ENCODE data around the gene DSE. TPM values are rescaled to one million over a fixed set of nuclear protein-coding genes. Genes with fewer than 3 reads are reported as not detected.
"Not testable (repeated sequence)": the region's sequence is repeated elsewhere in the genome, so short reads cannot be mapped to it uniquely, and the experiment has no call there.

The DSE gene
- 11.7 TPM for total RNA-seq

- DNase-seq (ENCODE audit: low spot score), result peak; percentile 73
- ATAC-seq, result peak; percentile 91
Observed at GRCh38 chr6:116370760-116371119, at the start of gene DSE. Gene DSE, plus strand, starts transcription at chr6:116370947. Its CDS starts 28,304 bp downstream, at chr6:116399251.

- not testable (repeated sequence) for DNase-seq (ENCODE audit: low spot score); ATAC-seq
Observed at GRCh38 chr6:116321933-116322332, 48.8 kb upstream of the DSE start.

- DNase-seq (ENCODE audit: low spot score) (no peak), ATAC-seq (no peak)
Observed at GRCh38 chr6:116323863-116324262, 46.9 kb upstream of the DSE start.

GRCh38 chr6:116325634-116326132 lies 45.1 kb upstream of the DSE start:
- ATAC-seq; DNase-seq (ENCODE audit: low spot score): not testable (repeated sequence)

GRCh38 chr6:116326181-116326671 lies 44.5 kb upstream of the DSE start:
- ATAC-seq (no peak), DNase-seq (ENCODE audit: low spot score) (no peak)

GRCh38 chr6:116326996-116327395 lies 43.8 kb upstream of the DSE start:
- no peak for ATAC-seq
- no peak for DNase-seq (ENCODE audit: low spot score)

- peak; percentile 36 for ATAC-seq
- DNase-seq (ENCODE audit: low spot score), result no peak
Observed at GRCh38 chr6:116327803-116328527, 42.8 kb upstream of the DSE start.

GRCh38 chr6:116328528-116328903 lies 42.2 kb upstream of the DSE start:
- DNase-seq (ENCODE audit: low spot score), result no peak
- no peak for ATAC-seq

GRCh38 chr6:116329156-116329555 lies 41.6 kb upstream of the DSE start:
- no peak for ATAC-seq

GRCh38 chr6:116330511-116330910 lies 40.2 kb upstream of the DSE start:
- ATAC-seq (no peak), DNase-seq (ENCODE audit: low spot score) (no peak)

More at GRCh38 chr6:116329156-116329555, 41.6 kb upstream of the DSE start:
- DNase-seq (ENCODE audit: low spot score), result no peak

- no peak for DNase-seq (ENCODE audit: low spot score)
- no peak for ATAC-seq
Observed at GRCh38 chr6:116332096-116332495, 38.7 kb upstream of the DSE start.

- ATAC-seq, result not testable (repeated sequence)
Observed at GRCh38 chr6:116334638-116335409, 35.9 kb upstream of the DSE start.

GRCh38 chr6:116335612-116336215 lies 35.0 kb upstream of the DSE start:
- ATAC-seq (no peak), DNase-seq (ENCODE audit: low spot score) (no peak)

More at GRCh38 chr6:116334638-116335409, 35.9 kb upstream of the DSE start:
- not testable (repeated sequence) for DNase-seq (ENCODE audit: low spot score)

- ATAC-seq (no peak), DNase-seq (ENCODE audit: low spot score) (no peak)
Observed at GRCh38 chr6:116338943-116339342, 31.8 kb upstream of the DSE start.

- not testable (repeated sequence) for ATAC-seq; DNase-seq (ENCODE audit: low spot score)
Observed at GRCh38 chr6:116340625-116341024, 30.1 kb upstream of the DSE start.

GRCh38 chr6:116349216-116349615 lies 21.5 kb upstream of the DSE start:
- ATAC-seq (no peak), DNase-seq (ENCODE audit: low spot score) (no peak)

- no peak for ATAC-seq
- no peak for DNase-seq (ENCODE audit: low spot score)
Observed at GRCh38 chr6:116351101-116351500, 19.6 kb upstream of the DSE start.

- peak; percentile 38 for ATAC-seq
Observed at GRCh38 chr6:116352515-116353471, 18.0 kb upstream of the DSE start.

GRCh38 chr6:116354236-116354635 lies 16.5 kb upstream of the DSE start:
- DNase-seq (ENCODE audit: low spot score) (no peak), ATAC-seq (no peak)

More at GRCh38 chr6:116352515-116353471, 18.0 kb upstream of the DSE start:
- DNase-seq (ENCODE audit: low spot score), result no peak

- no peak for ATAC-seq
- no peak for DNase-seq (ENCODE audit: low spot score)
Observed at GRCh38 chr6:116355796-116356195, 15.0 kb upstream of the DSE start.
